GM19023 (cell line): ENCODE measurements around the gene SERGEF.

Experiments used
- ATAC-seq: cut with Tn5 transposase; IDR thresholded peaks from one replicate; pipeline ENCODE4 v1.9.1; 2021; ENCODE audit warnings: mild to moderate bottlenecking, moderate library complexity; ENCODE audit not compliant: unreplicated experiment

Gene SERGEF

DNA sequence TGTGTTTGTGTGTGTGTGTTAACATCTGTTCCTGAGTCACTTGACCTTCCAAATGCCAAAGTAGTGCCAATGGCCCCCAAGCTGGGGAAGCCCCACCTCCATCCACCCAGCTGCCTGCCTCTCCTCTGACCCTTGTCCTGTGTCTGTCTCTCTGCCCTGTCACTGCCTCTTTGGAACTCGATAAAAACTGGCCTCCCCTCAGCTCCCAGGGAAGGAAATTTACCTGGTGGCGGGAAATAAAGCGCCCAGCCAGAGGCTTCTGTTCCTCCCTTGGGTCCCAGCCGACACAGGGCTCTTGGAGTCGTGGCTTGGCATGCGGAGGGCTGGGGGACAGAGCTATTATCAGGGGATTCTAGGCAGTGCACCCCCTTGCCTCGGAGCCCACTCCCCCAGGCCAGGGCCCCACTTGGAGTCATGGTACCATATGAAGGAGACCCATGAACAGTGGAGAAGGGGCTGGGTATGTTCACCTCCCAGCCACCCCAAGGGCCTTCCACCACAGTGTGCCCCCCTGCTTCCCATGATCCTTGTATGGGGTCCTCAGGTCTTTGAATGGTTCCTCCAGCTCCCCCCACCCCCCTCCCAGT is 272.1 kb downstream of the SERGEF start:
- no peak for ATAC-seq

DNA sequence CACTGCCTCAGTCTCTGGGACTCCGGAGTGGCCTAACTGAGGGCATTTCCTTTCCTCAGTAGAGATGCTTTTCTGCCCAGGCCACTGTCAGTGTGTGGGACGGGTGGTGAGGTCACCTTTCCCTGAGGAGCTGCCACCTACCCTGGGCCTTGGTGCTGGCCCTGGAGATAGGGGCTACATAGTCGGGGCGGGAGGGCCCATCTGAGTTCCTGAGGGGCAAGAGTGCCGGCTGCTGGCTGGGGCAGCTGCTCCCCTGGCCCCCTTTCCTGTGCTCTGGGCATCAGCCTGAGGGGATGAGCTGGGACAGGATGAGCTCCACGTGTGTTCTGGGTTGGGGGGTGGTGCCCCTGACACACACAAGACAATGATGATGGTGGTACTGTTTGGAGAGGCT is 272.9 kb downstream of the SERGEF start:
- no peak for ATAC-seq

DNA sequence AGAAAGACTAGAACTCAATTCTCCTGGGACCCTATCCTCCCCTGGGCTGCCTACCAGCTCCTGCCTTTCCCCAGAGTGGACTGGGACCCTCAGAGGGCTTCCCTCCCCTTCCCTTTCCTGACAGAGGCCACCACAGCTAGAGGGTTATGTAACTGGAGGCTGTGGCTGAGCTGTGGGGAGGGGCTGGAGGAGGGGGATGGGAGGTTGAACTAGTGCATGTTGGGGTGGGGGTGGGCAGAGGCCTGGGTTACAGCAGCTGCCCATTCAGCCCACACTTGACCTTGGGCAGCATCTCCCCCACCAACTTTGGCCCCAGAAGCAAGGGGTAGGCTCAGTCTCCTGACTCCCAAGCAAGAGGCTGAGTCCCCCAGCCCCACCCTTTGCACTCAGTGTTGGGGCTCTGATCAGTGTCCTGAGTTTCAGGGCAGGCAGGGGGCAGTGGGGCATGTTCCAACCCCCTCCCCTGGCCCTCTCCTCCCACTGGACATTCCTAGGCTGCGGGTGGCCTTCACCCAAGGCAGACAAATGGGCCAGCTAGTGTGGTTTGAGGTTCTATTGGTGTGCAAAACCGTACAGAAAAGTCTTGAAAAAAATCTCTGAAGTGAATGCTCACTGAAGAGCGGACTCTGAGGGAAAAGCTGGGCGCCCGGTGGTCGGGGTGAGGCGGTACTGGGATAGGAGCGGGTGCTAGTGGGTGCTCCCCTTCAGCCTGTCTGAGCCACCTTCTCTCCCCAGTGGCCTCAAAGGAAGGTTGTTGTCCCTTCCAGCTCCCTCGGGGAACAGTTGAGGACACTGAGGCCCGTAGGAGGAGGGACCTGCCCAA is 274.5 kb downstream of the SERGEF start:
- no peak for ATAC-seq
